Head of caudate nucleus (tissue), 42 donors: Measurements from ENCODE around the gene PDCD2L.
"Not testable (repeated sequence)": the region's sequence is repeated elsewhere in the genome, so short reads cannot be mapped to it uniquely, and the experiment has no call there.

ENCODE experiments used
- DNase-seq, 42 donors: peaks; one replicate each; pipeline versions ENCODE4 v3.0.0 to v3.0.0-alpha.2; 2020 to 2021; ENCODE audit warnings: mixed read lengths in 7 of 42
- intact Hi-C: fragments of 100-400 bp; cut with DNase I; formaldehyde crosslinking; loops from one replicate; pipeline ENCODE4 v1.15.0; 2022

Gene PDCD2L

GRCh38 chr19:34454685-34455084, 50.5 kb downstream of the PDCD2L start:
- intact Hi-C loops: no loop called here
- DNase-seq: no peak

GRCh38 chr19:34455783-34456480, 51.7 kb downstream of the PDCD2L start:
- intact Hi-C loops, DNase-seq: not testable (repeated sequence)

GRCh38 chr19:34457446-34457845, 53.2 kb downstream of the PDCD2L start:
- intact Hi-C loops: no loop called here
- no peak for DNase-seq

- DNase-seq: no peak
- intact Hi-C loops: no loop called here
Observed at GRCh38 chr19:34458677-34459076, 54.5 kb downstream of the PDCD2L start.

GRCh38 chr19:34459614-34460013, 55.4 kb downstream of the PDCD2L start:
- no peak for DNase-seq
- intact Hi-C loops: no loop called here

- intact Hi-C loops: no loop called here
- DNase-seq: no peak
Observed at GRCh38 chr19:34461375-34462100, 57.3 kb downstream of the PDCD2L start.

- intact Hi-C loops, DNase-seq: not testable (repeated sequence)
Observed at GRCh38 chr19:34464785-34465184, 60.6 kb downstream of the PDCD2L start.

GRCh38 chr19:34468409-34468808, 64.2 kb downstream of the PDCD2L start:
- DNase-seq: peak in 1 of 42 donors; percentile 8
- intact Hi-C loops: no loop called here

GRCh38 chr19:34469026-34469425, 64.8 kb downstream of the PDCD2L start:
- intact Hi-C loops, DNase-seq: not testable (repeated sequence)

GRCh38 chr19:34471906-34472700, 67.9 kb downstream of the PDCD2L start:
- intact Hi-C loops: no loop called here
- DNase-seq: no peak

GRCh38 chr19:34474233-34474989, 70.2 kb downstream of the PDCD2L start:
- intact Hi-C loops: no loop called here

GRCh38 chr19:34475026-34475974, 71.1 kb downstream of the PDCD2L start:
- DNase-seq: peak in 25 of 42 donors; percentile 5 to 77 (median 33)
- intact Hi-C loops: no loop called here

More at GRCh38 chr19:34474233-34474989, 70.2 kb downstream of the PDCD2L start:
- no peak for DNase-seq
